CD4-positive, alpha-beta T cell treated with Interleukin-2 at 100 ng/mL for 4 hours (primary cell): ENCODE results near the gene BTNL3.

Experiments used
- DNase-seq: peaks from one replicate; pipeline ENCODE4 v3.0.0-alpha.2; 2020; ENCODE audit warnings: low spot score

BTNL3 gene

GRCh38 chr5:181047921-181048320 is 59.3 kb downstream of the BTNL3 start:
- no peak for DNase-seq

- DNase-seq: no peak
These were observed 61.4 kb downstream of the BTNL3 start for GRCh38 chr5:181050016-181050415.

GRCh38 chr5:181051841-181052671 is 63.4 kb downstream of the BTNL3 start:
- DNase-seq: no peak

- DNase-seq: no peak
These were observed 64.2 kb downstream of the BTNL3 start for GRCh38 chr5:181052672-181053487.

- no peak for DNase-seq
These were observed 65.0 kb downstream of the BTNL3 start for GRCh38 chr5:181053488-181054121.

GRCh38 chr5:181054138-181054537 is 65.5 kb downstream of the BTNL3 start:
- no peak for DNase-seq

GRCh38 chr5:181054871-181055459 is 66.3 kb downstream of the BTNL3 start:
- no peak for DNase-seq
